Tibial artery (tissue), 4 donors: ENCODE measurements around the gene ABI2.
"Not testable (repeated sequence)": the region's sequence is repeated elsewhere in the genome, so short reads cannot be mapped to it uniquely, and the experiment has no call there.

Source experiments
- DNase-seq, 2 donors: peaks; one replicate each; pipeline ENCODE4 v3.0.0-alpha.2; 2019
- H3K27ac ChIP-seq, 2 donors: fragments of 200-600 bp; sonication (generic) in 1 of 2; 1 replicate in 1 of 2; 2 replicates in 1 of 2; pipeline ENCODE4 v1.5.1; 2018 to 2019; ENCODE audit warnings: mild to moderate bottlenecking in 1 of 2
- H3K27me3 ChIP-seq, 2 donors: fragments of 200-600 bp; sonication (generic) in 1 of 2; one replicate each; pipeline versions ENCODE4 v1.5.1 to v1.6.0; 2016 to 2019
- H3K36me3 ChIP-seq, 3 donors: fragments of 200-600 bp; sonication (generic) in 2 of 3; one replicate each; pipeline ENCODE4 v1.5.1; 2016 to 2019; ENCODE audit warnings: mild to moderate bottlenecking in 2 of 3
- H3K4me1 ChIP-seq, 4 donors: fragments of 200-600 bp; sonication (generic) in 2 of 4; 1 replicate in 3 of 4; 2 replicates in 1 of 4; pipeline ENCODE4 v1.5.1; 2016 to 2019
- H3K4me3 ChIP-seq, 2 donors: fragments of 200-600 bp; sonication (generic) in 1 of 2; 1 replicate in 1 of 2; 2 replicates in 1 of 2; pipeline ENCODE4 v1.5.1; 2018 to 2019; ENCODE audit warnings: mild to moderate bottlenecking in 2 of 2
- H3K9me3 ChIP-seq, 3 donors: fragments of 200-600 bp; sonication (generic) in 1 of 3; one replicate each; pipeline ENCODE4 v1.5.1; 2016 to 2019
- CTCF ChIP-seq, 2 experiments: fragments of 200-600 bp in 1 of 2; fragments of 450-650 bp in 1 of 2; IDR thresholded peaks; one replicate each; pipeline ENCODE4 v1.5.1; 2017 to 2019; ENCODE audit warnings: antibody characterized with exemption in 2 of 2, mild to moderate bottlenecking in 1 of 2, moderate library complexity in 1 of 2
- intact Hi-C: fragments of 100-400 bp; cut with DNase I; formaldehyde crosslinking; loops from one replicate; pipeline ENCODE4 v1.15.0; 2023; ENCODE audit warnings: low total_unique reads

ABI2 gene

DNA sequence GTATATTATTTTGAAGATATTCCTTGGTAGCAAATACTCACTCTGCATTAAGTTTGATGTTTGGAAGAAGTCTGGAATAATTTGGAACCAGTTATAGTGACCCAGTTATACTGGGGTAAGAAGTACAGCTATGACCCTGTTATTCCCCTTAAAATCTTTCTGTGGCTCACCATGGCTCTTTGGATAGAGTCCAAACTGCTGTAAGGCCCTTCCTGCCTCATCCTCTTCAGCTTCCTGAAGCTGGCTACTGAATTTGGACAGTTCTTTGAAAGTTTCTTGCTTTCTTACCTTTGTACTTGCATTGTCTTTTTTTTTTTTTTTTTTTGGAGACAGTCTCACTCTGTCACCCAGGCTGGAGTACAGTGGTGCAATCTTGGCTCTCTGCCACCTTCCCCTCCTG is 85.6 kb downstream of the ABI2 start:
- no peak for DNase-seq
- no peak for TF ChIP-seq CTCF (IDR thresholded peaks at IDR 0.05)
- peaks cover 26 to 32% (median 29%) of the 10 kb centered on the region in 3 donors for H3K36me3 ChIP-seq
- intact Hi-C loops = no loop called here
- no peak overlapping the region for H3K27ac ChIP-seq
- no peaks in the 10 kb centered on the region for H3K9me3 ChIP-seq
- H3K4me1 ChIP-seq = peaks cover 0 to 19% (median 7%) of the 10 kb centered on the region in 4 donors
- H3K27me3 ChIP-seq = no peaks in the 10 kb centered on the region
- H3K4me3 ChIP-seq = no peak overlapping the region

GRCh38 chr2:203418271-203418670 is 90.1 kb downstream of the ABI2 start:
- Histone ChIP-seq H3K27me3 (no peaks in the 10 kb centered on the region), H3K27ac (no peak overlapping the region), H3K9me3 (no peaks in the 10 kb centered on the region), H3K36me3 (peaks cover 33 to 66% (median 46%) of the 10 kb centered on the region in 3 donors), H3K4me3 (no peak overlapping the region), H3K4me1 (peaks cover 0 to under 1% (median 0%) of the 10 kb centered on the region in 4 donors)
- intact Hi-C loops = no loop called here
- TF ChIP-seq CTCF (IDR thresholded peaks at IDR 0.05) = no peak
- DNase-seq = no peak

GRCh38 chr2:203427061-203427460 is 98.9 kb downstream of the ABI2 start:
- intact Hi-C loops = no loop called here
- no peak overlapping the region for H3K4me3 ChIP-seq
- H3K27me3 ChIP-seq = no peaks in the 10 kb centered on the region
- H3K36me3 ChIP-seq = peaks cover 4 to 43% (median 14%) of the 10 kb centered on the region in 3 donors
- H3K9me3 ChIP-seq = no peaks in the 10 kb centered on the region
- no peak for DNase-seq
- no peak overlapping the region for H3K27ac ChIP-seq
- TF ChIP-seq CTCF (IDR thresholded peaks at IDR 0.05) = no peak
- no peaks in the 10 kb centered on the region for H3K4me1 ChIP-seq

GRCh38 chr2:203429643-203430042 is 101.4 kb downstream of the ABI2 start:
- H3K9me3 ChIP-seq, DNase-seq, H3K27ac ChIP-seq, H3K4me1 ChIP-seq, H3K27me3 ChIP-seq, intact Hi-C loops, H3K4me3 ChIP-seq: not testable (repeated sequence)
- H3K36me3 ChIP-seq = peaks cover 4 to 24% (median 10%) of the 10 kb centered on the region in 3 donors

GRCh38 chr2:203431391-203432185 is 103.4 kb downstream of the ABI2 start:
- intact Hi-C loops = no loop called here
- H3K4me3 ChIP-seq = no peak overlapping the region
- DNase-seq = no peak
- H3K4me1 ChIP-seq = peaks cover 0 to 3% (median 0%) of the 10 kb centered on the region in 4 donors
- H3K27me3 ChIP-seq = no peaks in the 10 kb centered on the region
- TF ChIP-seq CTCF (IDR thresholded peaks at IDR 0.05) = no peak
- H3K9me3 ChIP-seq = no peaks in the 10 kb centered on the region
- H3K36me3 ChIP-seq = peaks cover 4 to 22% (median 10%) of the 10 kb centered on the region in 3 donors
- H3K27ac ChIP-seq = no peak overlapping the region

DNA sequence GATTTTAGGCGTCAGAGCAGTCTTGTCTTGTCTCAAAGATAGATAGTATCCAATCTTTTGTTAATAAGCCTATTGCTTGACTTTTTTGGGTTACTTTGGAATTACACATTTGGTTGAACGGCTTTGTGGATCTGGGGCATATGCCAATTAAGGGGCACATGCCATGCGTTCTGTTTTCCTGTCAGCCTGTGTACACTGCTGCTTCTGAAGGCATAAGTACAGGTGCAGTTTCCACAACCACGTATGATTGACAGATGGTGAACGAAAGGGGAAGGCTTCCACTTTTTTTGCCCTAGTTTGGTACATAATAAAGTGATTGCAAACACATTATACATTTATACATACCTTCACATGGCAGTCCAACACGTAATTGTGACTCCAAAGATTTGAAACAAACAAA is 104.6 kb downstream of the ABI2 start:
- H3K27me3 ChIP-seq = no peaks in the 10 kb centered on the region

More for the DNA sequence above, 104.6 kb downstream of the ABI2 start:
- no peak for TF ChIP-seq CTCF (IDR thresholded peaks at IDR 0.05)
- Histone ChIP-seq H3K27ac (no peak overlapping the region), H3K9me3 (no peaks in the 10 kb centered on the region), H3K4me1 (peaks cover 0 to 3% (median 0%) of the 10 kb centered on the region in 4 donors), H3K36me3 (peaks cover 8 to 19% (median 9%) of the 10 kb centered on the region in 3 donors), H3K4me3 (no peak overlapping the region)
- DNase-seq = no peak
- intact Hi-C loops = no loop called here
